IMR-90 (cell line): ENCODE results near the gene SLAMF9. TPM values are rescaled to one million over a fixed set of nuclear protein-coding genes. Genes with fewer than 3 reads are reported as not detected.

Experiments used
- ATAC-seq: fragments of 200-7000 bp; cut with Tn5 transposase; 2 replicates; pipeline ENCODE4 v1.9.1; 2020; ENCODE audit warnings: low read depth, mild to moderate bottlenecking, moderate library complexity
- BruUV-seq: library from RNA; stranded (reverse); fragments of 400-500 nt; replicated peaks from 2 replicates; lab custom pipeline; 2021; lab: Mats Ljungman, UMichigan
- CTCF ChIA-PET: fragments of 300-600 bp; formaldehyde crosslinking; extraction: SDS; loops from one replicate; lab custom pipeline; 2021; ENCODE audit warnings: antibody characterized with exemption; lab: Yijun Ruan, JAX
- POLR2A ChIA-PET: fragments of 300-600 bp; sonication (Branson Sonifier 250); formaldehyde crosslinking; loops from one replicate; lab custom pipeline; 2022; ENCODE audit warnings: antibody characterized with exemption; ENCODE audit not compliant: unreplicated experiment; lab: Charles Lee
- DNase-seq: peaks from one replicate; pipeline ENCODE4 v3.0.0; 2013
- H2AFZ ChIP-seq: replicated peaks from 2 replicates; pipeline ENCODE3; 2013; ENCODE audit warnings: low read length, mild to moderate bottlenecking; ENCODE audit not compliant: poor library complexity
- H2AK5ac ChIP-seq: 2 replicates; pipeline ENCODE4 v1.6.1; 2013; ENCODE audit warnings: low read depth, low read length, inconsistent platforms
- H2AK9ac ChIP-seq: replicated peaks from 2 replicates; pipeline ENCODE3; 2013; ENCODE audit warnings: mild to moderate bottlenecking, low read depth, low read length, moderate library complexity; ENCODE audit not compliant: poor library complexity
- H2BK120ac ChIP-seq: 2 replicates; pipeline ENCODE4 v1.6.1; 2013; ENCODE audit warnings: low read depth, low read length, inconsistent platforms
- H2BK15ac ChIP-seq: 3 replicates; pipeline ENCODE4 v1.6.1; 2013; ENCODE audit warnings: low read depth, low read length, inconsistent platforms
- H2BK20ac ChIP-seq: 2 replicates; pipeline ENCODE4 v1.6.1; 2013; ENCODE audit warnings: low read depth, mild to moderate bottlenecking, inconsistent platforms, low read length, moderate library complexity
- H2BK5ac ChIP-seq: 2 replicates; pipeline ENCODE4 v1.6.1; 2013; ENCODE audit warnings: mild to moderate bottlenecking, low read depth, low read length, inconsistent platforms; ENCODE audit not compliant: poor library complexity, severe bottlenecking
- H3K14ac ChIP-seq: replicated peaks from 2 replicates; pipeline ENCODE4 v1.6.1; 2013; ENCODE audit warnings: low read depth, low read length, inconsistent platforms
- H3K18ac ChIP-seq: 2 replicates; pipeline ENCODE4 v1.6.1; 2013; ENCODE audit warnings: low read depth, low read length, control low read depth
- H3K23ac ChIP-seq: 2 replicates; pipeline ENCODE4 v1.6.1; 2013; ENCODE audit warnings: low read depth, low read length, inconsistent platforms
- H3K27ac ChIP-seq: 2 replicates; pipeline ENCODE4 v1.5.1; 2013; ENCODE audit warnings: mild to moderate bottlenecking, control low read depth, low read length; ENCODE audit not compliant: insufficient read depth
- H3K27me3 ChIP-seq: 2 replicates; pipeline ENCODE4 v1.6.1; 2013; ENCODE audit warnings: low read length; ENCODE audit not compliant: control insufficient read depth, insufficient read depth
- H3K36me3 ChIP-seq: 2 replicates; pipeline ENCODE4 v1.6.1; 2013; ENCODE audit warnings: low read length, mixed read lengths; ENCODE audit not compliant: control insufficient read depth, insufficient read depth
- H3K4ac ChIP-seq: 2 replicates; pipeline ENCODE4 v1.6.1; 2013; ENCODE audit warnings: low read depth, low read length, inconsistent platforms
- H3K4me1 ChIP-seq: 2 replicates; pipeline ENCODE4 v1.6.1; 2013; ENCODE audit warnings: low read length, mixed read lengths; ENCODE audit not compliant: control insufficient read depth, insufficient read depth
- H3K4me2 ChIP-seq: 2 replicates; pipeline ENCODE4 v1.6.1; 2013; ENCODE audit warnings: low read depth, mild to moderate bottlenecking, control low read depth, low read length, moderate library complexity
- H3K4me3 ChIP-seq: 2 replicates; pipeline ENCODE4 v1.5.1; 2013; ENCODE audit warnings: low read depth, mild to moderate bottlenecking, control low read depth, low read length, moderate library complexity; ENCODE audit not compliant: insufficient read depth
- H3K56ac ChIP-seq: 2 replicates; pipeline ENCODE4 v1.6.1; 2013; ENCODE audit warnings: low read length, inconsistent platforms; ENCODE audit not compliant: insufficient read depth; ENCODE audit errors: extremely low read depth
- H3K79me1 ChIP-seq, 2 experiments: 2 replicates each; pipeline ENCODE4 v1.6.1; 2013; ENCODE audit warnings: low read length in 2 of 2, inconsistent platforms in 1 of 2, low read depth in 1 of 2
- H3K9ac ChIP-seq: 2 replicates; pipeline ENCODE4 v1.6.1; 2013; ENCODE audit warnings: low read depth, low read length, control low read depth
- H3K9me1 ChIP-seq: 2 replicates; pipeline ENCODE4 v1.6.1; 2013; ENCODE audit warnings: low read length, inconsistent platforms; ENCODE audit not compliant: insufficient read depth
- H3K9me3 ChIP-seq: 2 replicates; pipeline ENCODE4 v1.6.1; 2013; ENCODE audit warnings: low read length; ENCODE audit not compliant: control insufficient read depth, insufficient read depth
- H4K20me1 ChIP-seq: 2 replicates; pipeline ENCODE4 v1.6.1; 2013; ENCODE audit warnings: low read length, inconsistent platforms; ENCODE audit not compliant: insufficient read depth
- H4K5ac ChIP-seq: 2 replicates; pipeline ENCODE4 v1.6.1; 2013; ENCODE audit warnings: mild to moderate bottlenecking, low read depth, low read length, control low read depth
- H4K8ac ChIP-seq, 2 experiments: 2 replicates each; pipeline ENCODE4 v1.6.1; 2013; ENCODE audit warnings: low read depth in 2 of 2, low read length in 2 of 2, control low read depth in 1 of 2, inconsistent platforms in 1 of 2
- H4K91ac ChIP-seq: 2 replicates; pipeline ENCODE4 v1.6.1; 2013; ENCODE audit warnings: low read depth, low read length, inconsistent platforms; ENCODE audit not compliant: insufficient read depth
- BHLHE40 ChIP-seq: fragments of 150-350 bp; IDR thresholded peaks from 2 replicates; pipeline ENCODE4 v1.6.1; 2016; ENCODE audit warnings: mild to moderate bottlenecking, low read depth, low read length
- CEBPB ChIP-seq: IDR thresholded peaks from 2 replicates; pipeline ENCODE4 v1.6.1; 2012; ENCODE audit warnings: low read depth, low read length, improper control_type of control experiment
- CHD1 ChIP-seq: IDR thresholded peaks from 2 replicates; pipeline ENCODE4 v1.6.1; 2012; ENCODE audit warnings: low read depth, low read length, improper control_type of control experiment
- ELK1 ChIP-seq: fragments of 150-350 bp; IDR thresholded peaks from 2 replicates; pipeline ENCODE4 v1.6.1; 2016; ENCODE audit warnings: low read depth, mild to moderate bottlenecking, low read length, moderate library complexity, borderline replicate concordance
- FOS ChIP-seq: fragments of 150-350 bp; IDR thresholded peaks from 2 replicates; pipeline ENCODE4 v1.6.1; 2016; ENCODE audit warnings: low read depth, low read length
- MAFK ChIP-seq: IDR thresholded peaks from 2 replicates; pipeline ENCODE4 v1.6.1; 2012; ENCODE audit warnings: low read depth, low read length, improper control_type of control experiment
- MXI1 ChIP-seq: IDR thresholded peaks from 2 replicates; pipeline ENCODE4 v1.6.1; 2012; ENCODE audit warnings: low read depth, mild to moderate bottlenecking, low read length, moderate library complexity, borderline replicate concordance
- RAD21 ChIP-seq: IDR thresholded peaks from 2 replicates; pipeline ENCODE4 v1.6.1; 2012; ENCODE audit warnings: low read length, improper control_type of control experiment
- RFX5 ChIP-seq: IDR thresholded peaks from 2 replicates; pipeline ENCODE4 v1.8.0; 2012; ENCODE audit warnings: low read depth, mild to moderate bottlenecking, low read length, moderate library complexity
- SMC3 ChIP-seq: fragments of 150-350 bp; IDR thresholded peaks from 2 replicates; pipeline ENCODE4 v1.6.1; 2016; ENCODE audit warnings: low read depth, mild to moderate bottlenecking, antibody characterized with exemption, low read length, moderate library complexity
- USF2 ChIP-seq: fragments of 150-350 bp; IDR thresholded peaks from 2 replicates; pipeline ENCODE4 v1.6.1; 2017; ENCODE audit warnings: mild to moderate bottlenecking, antibody characterized with exemption, low read length, low read depth
- WGBS, 2 experiments: methylation state at CpG; one replicate each; pipeline versions ENCODE4 v1.1.5 to v1.1.7; 2013; ENCODE audit warnings: missing lambda C conversion rate in 2 of 2; ENCODE audit not compliant: insufficient read length in 1 of 2; ENCODE audit errors: extremely low coverage in 2 of 2; 5-methylcytosine and 5-hydroxymethylcytosine counted together
- dilution Hi-C: fragments of 300-500 bp; cut with HindIII; formaldehyde crosslinking; loops from one replicate; pipeline ENCODE4 v1.14.3; 2018; ENCODE audit warnings: low sequenced_read_pairs; ENCODE audit not compliant: unreplicated experiment
- in situ Hi-C: fragments of 300-500 bp; cut with MboI; formaldehyde crosslinking; loops from 3 replicates; pipeline ENCODE4 v1.14.3; 2019; ENCODE audit warnings: low sequenced_read_pairs, inconsistent platforms, mixed read lengths
- intact Hi-C: fragments of 100-400 bp; cut with micrococcal nuclease; formaldehyde crosslinking; loops from 2 replicates; pipeline ENCODE4 v1.10.0; 2022
- polyA plus RNA-seq, 3 experiments: library from polyadenylated mRNA; depleted of rRNA; stranded (reverse); fragments of >200 nt; gene quantifications; 2 replicates each; pipeline ENCODE4 v1.2.3, GENCODE V29; 2012; ENCODE audit warnings: low replicate concordance in 1 of 3
- total RNA-seq: library from RNA; depleted of rRNA; stranded (reverse); fragments of >200 nt; gene quantifications from 2 replicates; pipeline ENCODE4 v1.2.3, GENCODE V29; 2012

SLAMF9 gene
- total and polyA plus RNA-seq, 2 of the 4 experiments (the other 2 are of a cell fraction): 0.18 to 0.67 TPM

- Histone ChIP-seq H4K8ac (no peak overlapping the region), H3K18ac (no peak overlapping the region), H2BK120ac (no peak overlapping the region), H3K9me1 (0 out of 2 replicates have a peak, but pooled peaks cover 3% of the 10 kb centered on the region), H3K4me1 (peaks cover 4% of the 10 kb centered on the region), H2AK9ac (no peak overlapping the region), H2BK5ac (no peak overlapping the region), H3K9me3 (no peaks in the 10 kb centered on the region), H4K20me1 (peaks cover 4% of the 10 kb centered on the region; the same call in 1 of the 2 replicates), H2AFZ (no peak overlapping the region), H4K5ac (no peak overlapping the region), H3K4ac (no peak overlapping the region), H3K14ac (no peak overlapping the region), H3K56ac (no peak overlapping the region), H2BK20ac (no peak overlapping the region), H3K4me3 (no peak overlapping the region), H3K23ac (no peak overlapping the region), H3K36me3 (no peaks in the 10 kb centered on the region), H3K4me2 (no peak overlapping the region), H2BK15ac (no peak overlapping the region), H3K79me1 (peaks cover 0 to 12% of the 10 kb centered on the region in 2 experiments; a peak in 1 of 4 replicates), H3K9ac (no peak overlapping the region), H4K91ac (no peak overlapping the region), H3K27ac (no peak overlapping the region), H3K27me3 (peaks cover 5% of the 10 kb centered on the region; the same call in 1 of the 2 replicates), H2AK5ac (no peak overlapping the region)
- no peak for TF ChIP-seq SMC3
- TF ChIP-seq CHD1: no peak
- TF ChIP-seq MXI1: no peak
- TF ChIP-seq ELK1: no peak
- TF ChIP-seq FOS: no peak
- no peak for TF ChIP-seq RFX5
- no peak for TF ChIP-seq MAFK
- no peak for TF ChIP-seq CEBPB
- TF ChIP-seq BHLHE40: no peak
- no peak for TF ChIP-seq RAD21
- TF ChIP-seq USF2: no peak
- ChIA-PET CTCF (interaction anchor here (1.1 kb wide), 1 partner anchor 78 kb away, joined by 4 read pairs; no protein-coding TSS in a partner anchor), POLR2A (no interaction called here)
- WGBS, 2 experiments: 72% methylated on average over 22 of the region's 48 CpGs; no CpG with 5 or more reads in 1 of the 2 experiments
- no TSS peak for BruUV-seq
- ATAC-seq: no peak
- dilution Hi-C loops (no loop called here), intact Hi-C loops (loop anchor here (10.0 kb wide), 1 partner anchor 285 kb away; no protein-coding TSS in a partner anchor), in situ Hi-C loops (loop anchor here (10.0 kb wide), 1 partner anchor 445 kb away; no protein-coding TSS in a partner anchor)
- no peak for DNase-seq
Observed at GRCh38 chr1:159929155-159930051, 24.6 kb downstream of the SLAMF9 start.
